GM19372 (cell line): ENCODE measurements around the gene SLC39A11.
"Not testable (repeated sequence)": the region's sequence is repeated elsewhere in the genome, so short reads cannot be mapped to it uniquely, and the experiment has no call there.

ENCODE experiments used
- ATAC-seq: cut with Tn5 transposase; IDR thresholded peaks from one replicate; pipeline ENCODE4 v1.9.1; 2021; ENCODE audit warnings: mild to moderate bottlenecking, low read depth, moderate library complexity; ENCODE audit not compliant: unreplicated experiment

The SLC39A11 gene

GRCh38 chr17:72710202-72710601, 382.3 kb downstream of the SLC39A11 start:
- ATAC-seq: no peak

DNA sequence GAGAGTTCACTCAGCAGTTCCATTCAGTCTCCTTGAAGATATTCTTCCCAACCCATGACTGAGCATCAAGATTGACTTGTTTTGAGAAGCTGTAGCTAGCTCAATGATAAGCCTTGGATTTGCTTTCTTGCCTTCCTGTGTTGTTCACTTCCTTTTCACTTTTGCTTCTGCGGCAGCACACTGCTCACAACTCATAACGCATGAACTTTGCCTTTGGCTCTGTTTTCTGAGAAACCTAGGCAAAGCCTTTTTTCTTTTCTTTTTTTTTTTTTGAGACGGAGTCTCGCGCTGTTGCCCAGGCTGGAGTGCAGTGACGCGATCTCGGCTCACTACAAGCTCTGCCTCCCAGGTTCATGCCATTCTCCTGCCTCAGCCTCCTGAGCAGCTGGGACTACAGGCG, 383.8 kb downstream of the SLC39A11 start:
- ATAC-seq: not testable (repeated sequence)

DNA sequence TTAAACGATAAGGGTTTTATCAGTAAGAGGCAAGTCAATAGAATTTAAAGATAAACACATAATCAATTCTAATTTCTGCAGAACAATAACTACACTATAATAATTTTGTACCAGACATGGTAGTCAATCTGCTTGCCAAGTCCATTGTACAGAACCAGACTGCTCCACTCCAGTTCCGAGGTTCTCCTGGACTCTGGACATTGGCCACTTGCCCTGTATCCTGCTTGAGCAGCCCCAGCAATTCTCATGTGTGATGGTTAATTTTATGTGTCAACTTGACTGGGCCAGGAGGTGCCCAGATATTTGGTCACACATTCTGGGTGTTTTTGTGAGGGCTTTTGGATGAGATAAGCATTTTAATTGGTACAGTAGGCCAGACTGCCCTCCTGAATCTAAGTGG, 384.6 kb downstream of the SLC39A11 start:
- ATAC-seq: no peak

GRCh38 chr17:72706396-72706981, 386.0 kb downstream of the SLC39A11 start:
- ATAC-seq: no peak

DNA sequence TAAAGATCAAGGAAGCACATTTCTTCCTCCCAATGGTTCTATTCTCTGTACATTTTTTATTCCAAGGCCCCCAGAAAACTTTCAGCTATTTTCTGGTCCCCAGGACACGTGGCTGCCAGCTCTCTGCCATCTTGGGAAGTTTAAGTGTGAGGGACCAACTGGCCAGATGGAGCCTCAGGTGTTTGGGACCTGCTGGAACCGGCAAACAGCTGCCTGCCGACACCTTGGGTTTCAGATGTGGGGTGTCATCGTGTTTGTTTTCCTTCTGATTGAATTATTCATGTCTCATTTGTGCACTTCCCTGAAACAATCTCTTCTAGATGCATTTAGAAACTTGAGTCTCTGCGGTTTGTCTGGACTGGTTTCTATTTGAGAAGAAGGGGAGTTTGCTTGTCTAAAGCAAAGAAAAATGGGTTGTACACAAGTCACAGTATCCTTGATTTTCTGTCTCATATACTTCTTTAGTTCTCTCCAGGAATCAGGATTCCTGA, 386.5 kb downstream of the SLC39A11 start:
- ATAC-seq: no peak

DNA sequence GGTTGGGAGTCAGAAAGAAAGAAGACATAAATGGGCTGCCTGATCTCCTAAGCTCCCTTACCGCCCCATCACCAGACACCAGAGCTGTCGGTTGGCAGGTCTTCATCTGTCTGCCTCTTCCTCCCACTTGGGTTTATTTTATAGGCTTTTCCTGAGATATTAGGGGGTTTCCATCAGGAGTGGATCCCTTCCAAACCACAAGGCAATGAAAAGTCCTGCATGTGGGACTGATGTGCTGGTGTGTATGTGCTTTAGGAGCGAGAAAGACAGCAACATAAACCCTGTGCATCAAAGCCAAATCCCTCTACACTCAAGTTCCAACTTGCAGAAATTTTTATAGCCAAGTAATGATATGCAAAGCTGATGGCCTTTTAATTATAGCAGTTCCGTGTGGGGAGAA, 389.5 kb downstream of the SLC39A11 start:
- no peak for ATAC-seq

DNA sequence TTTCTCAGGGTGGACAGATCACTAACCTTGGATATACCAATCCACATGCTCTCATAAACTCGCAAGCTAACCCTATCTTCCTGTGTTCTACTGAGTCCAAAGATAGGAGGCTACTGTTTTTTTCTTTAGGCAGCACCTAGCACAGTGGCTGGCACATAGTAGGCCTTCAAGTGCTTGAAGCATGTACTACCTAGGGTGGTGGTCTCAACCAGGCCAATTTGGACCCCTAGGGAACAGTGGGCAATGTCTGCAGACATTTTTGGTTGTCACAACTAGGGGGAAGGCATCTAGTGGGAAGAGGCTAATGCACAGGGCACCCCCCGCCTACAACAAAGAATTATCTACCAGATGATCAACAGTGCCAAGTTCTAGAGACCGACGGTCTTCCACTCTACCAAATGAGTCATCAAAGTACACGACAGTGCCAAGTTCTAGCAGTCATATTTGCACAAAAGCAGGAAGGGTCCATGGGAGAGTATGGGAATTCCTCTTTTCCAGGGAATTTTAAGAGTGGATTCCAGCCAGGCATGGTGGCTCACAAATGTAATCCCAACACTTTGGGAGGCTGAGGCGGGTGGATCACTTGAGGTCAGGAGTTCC, 390.3 kb downstream of the SLC39A11 start:
- ATAC-seq: no peak

GRCh38 chr17:72700226-72700625, 392.3 kb downstream of the SLC39A11 start:
- ATAC-seq: no peak

GRCh38 chr17:72699545-72699944, 392.9 kb downstream of the SLC39A11 start:
- no peak for ATAC-seq

- ATAC-seq: no peak
Observed at GRCh38 chr17:72697602-72698146, 394.8 kb downstream of the SLC39A11 start.

GRCh38 chr17:72696721-72697120, 395.8 kb downstream of the SLC39A11 start:
- ATAC-seq: no peak

DNA sequence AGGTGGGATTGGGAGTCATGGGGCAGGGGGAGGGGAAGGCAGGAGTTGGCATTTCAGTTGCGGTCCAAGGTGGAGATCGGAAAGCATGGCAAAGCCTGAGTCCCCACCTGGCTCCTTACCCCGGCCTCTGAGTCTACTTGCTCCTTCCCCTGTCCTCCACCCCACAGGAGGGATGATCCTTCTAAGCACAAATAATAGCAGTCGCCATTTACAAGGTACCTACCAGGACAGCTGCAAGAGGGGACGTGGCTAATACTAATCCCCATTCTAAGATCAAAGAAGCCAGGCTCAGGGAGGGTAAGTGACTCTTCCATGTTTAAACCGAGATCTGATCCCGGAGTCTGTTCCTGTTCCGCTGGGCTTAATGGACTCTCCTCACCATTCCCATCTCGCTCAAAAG, 396.3 kb downstream of the SLC39A11 start:
- no peak for ATAC-seq

GRCh38 chr17:72693956-72694355, 398.5 kb downstream of the SLC39A11 start:
- no peak for ATAC-seq

DNA sequence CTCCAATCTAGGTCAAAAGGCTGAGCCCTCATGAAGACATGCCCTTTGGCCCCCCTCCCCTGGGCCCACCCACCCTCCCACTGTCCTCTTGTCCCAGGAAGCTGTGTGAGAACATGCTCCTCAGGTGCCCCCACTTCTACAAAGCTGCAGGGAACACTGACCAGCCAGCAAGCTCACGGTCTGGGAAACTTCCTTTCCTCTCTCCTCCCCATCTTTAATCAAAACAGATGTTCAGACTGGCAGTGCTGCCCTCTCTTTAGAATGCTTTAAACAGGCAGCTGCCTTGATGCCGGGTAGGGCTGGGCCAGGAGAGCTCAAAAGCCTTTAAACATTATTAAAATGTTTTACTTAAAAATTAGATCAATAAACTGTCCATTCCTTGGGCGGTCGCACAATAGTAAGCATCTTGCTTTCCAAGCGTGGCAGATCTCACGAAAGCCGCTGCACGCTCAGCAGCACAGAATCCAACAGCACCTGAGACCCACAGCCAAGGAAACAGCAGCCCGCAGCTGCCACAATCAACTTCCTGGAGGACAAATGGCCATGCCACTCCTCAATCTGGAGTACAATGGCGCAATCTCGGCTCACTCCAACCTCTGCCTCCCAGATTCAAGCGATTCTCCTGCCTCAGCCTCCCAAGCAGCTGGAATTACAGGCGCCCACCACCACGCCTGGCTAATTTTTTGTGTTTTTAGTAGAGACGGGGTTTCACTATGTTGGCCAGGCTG, 399.2 kb downstream of the SLC39A11 start:
- no peak for ATAC-seq

DNA sequence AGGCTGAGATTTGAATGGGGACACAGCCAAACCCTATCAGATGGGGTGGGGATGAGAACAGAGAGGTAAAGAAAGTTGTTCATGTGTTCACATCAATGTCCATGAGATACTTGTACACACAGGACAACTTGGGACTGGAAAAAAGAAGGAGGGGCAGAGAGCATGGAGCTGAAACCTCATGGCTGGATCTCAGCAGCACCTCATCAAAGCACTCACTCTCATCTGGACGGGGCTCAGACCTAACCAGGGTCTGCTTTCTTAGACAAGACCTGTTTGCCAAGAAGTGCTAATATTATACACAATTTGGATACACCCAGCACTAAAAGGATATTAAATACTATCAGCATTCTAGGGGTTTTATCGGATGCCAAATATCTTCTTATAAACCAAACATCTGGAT, 399.8 kb downstream of the SLC39A11 start:
- no peak for ATAC-seq

DNA sequence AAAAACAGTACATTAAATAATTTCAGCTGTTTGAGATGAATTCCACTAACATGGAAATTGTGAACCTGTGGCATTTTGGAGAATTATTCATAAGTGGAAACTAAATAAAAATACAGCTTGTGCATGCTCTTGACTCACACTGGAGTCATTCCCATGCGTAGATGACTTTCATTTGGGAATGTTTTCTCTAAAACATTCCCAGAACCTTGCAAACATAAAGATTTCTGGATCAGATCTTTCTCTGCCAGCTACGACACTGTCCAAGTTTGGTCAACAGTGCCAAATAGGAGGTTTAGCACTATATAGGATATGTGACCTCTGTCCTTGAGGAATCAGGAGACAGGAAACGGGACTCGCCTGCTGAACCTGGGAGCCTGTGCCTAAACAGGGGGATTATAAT, 400.9 kb downstream of the SLC39A11 start:
- ATAC-seq: no peak

DNA sequence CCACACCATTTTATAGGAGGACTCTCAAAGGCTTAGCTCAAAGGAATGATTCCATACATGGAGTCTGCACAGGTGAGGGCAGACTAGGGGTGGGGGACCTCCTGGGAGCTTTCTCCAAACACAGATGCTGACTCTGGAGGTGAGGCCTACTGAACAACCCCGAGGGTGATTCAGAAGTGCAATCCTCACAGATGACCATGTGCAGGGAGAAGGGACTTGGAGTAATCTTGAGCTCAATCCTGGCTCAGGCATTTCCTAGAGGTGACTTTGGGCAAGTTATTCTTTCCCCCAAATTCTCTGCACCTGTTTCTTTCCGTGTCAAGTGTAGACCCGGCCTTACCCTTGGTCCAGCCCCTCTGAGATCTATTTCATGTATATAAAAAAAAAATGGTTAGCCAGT, 401.5 kb downstream of the SLC39A11 start:
- no peak for ATAC-seq

- ATAC-seq: no peak
Observed at GRCh38 chr17:72687886-72688285, 404.6 kb downstream of the SLC39A11 start.

GRCh38 chr17:72684405-72685020, 408.0 kb downstream of the SLC39A11 start:
- no peak for ATAC-seq

GRCh38 chr17:72683506-72684404, 408.7 kb downstream of the SLC39A11 start:
- ATAC-seq: no peak
